Measurements from ENCODE around the gene RNF114. TPM values are rescaled to one million over a fixed set of nuclear protein-coding genes. Genes with fewer than 3 reads are reported as not detected.
A peak's percentile ranks its signal among the peaks of the same experiment; 100 is the strongest.

Gene RNF114
- total and polyA plus RNA-seq, 4 donors, result 32.1 to 70.6 (median 42.6) TPM

GRCh38 chr20:49918446-49918845, 17.8 kb upstream of the RNF114 start:
- H3K9me3 ChIP-seq (ENCODE audit: control insufficient read depth, low read length), result no peaks in the 10 kb centered on the region
- no peaks in the 10 kb centered on the region for H3K4me1 ChIP-seq (ENCODE audit: control insufficient read depth in 1 of 2, insufficient read depth in 2 of 2, low read length in 2 of 2)
- no peak for ATAC-seq (ENCODE audit: low FRiP score)
- 89 to 92% methylated on average over 3 of the region's 3 CpGs for WGBS, 2 donors
- intact Hi-C loops (cut with DNase I), result no loop called here
- H3K36me3 ChIP-seq (ENCODE audit: control insufficient read depth in 1 of 2, insufficient read depth in 2 of 2, low read length in 1 of 2), result no peaks in the 10 kb centered on the region
- H3K4me3 ChIP-seq (ENCODE audit: low read length in 2 of 2), result no peak overlapping the region
- H3K27me3 ChIP-seq (ENCODE audit: control insufficient read depth in 1 of 2, insufficient read depth in 2 of 2, low read length in 1 of 2), result no peaks in the 10 kb centered on the region
- DNase-seq, result no peak
- H3K27ac ChIP-seq (ENCODE audit: low read depth in 1 of 2, low read length in 2 of 2), result no peak overlapping the region

GRCh38 chr20:49919009-49919408, 17.2 kb upstream of the RNF114 start:
- no peaks in the 10 kb centered on the region for H3K9me3 ChIP-seq (ENCODE audit: control insufficient read depth, low read length)
- H3K27ac ChIP-seq (ENCODE audit: low read depth in 1 of 2, low read length in 2 of 2), result no peak overlapping the region
- DNase-seq (no peak), ATAC-seq (ENCODE audit: low FRiP score) (no peak)
- H3K4me1 ChIP-seq (ENCODE audit: control insufficient read depth in 1 of 2, insufficient read depth in 2 of 2, low read length in 2 of 2), result no peaks in the 10 kb centered on the region
- no peaks in the 10 kb centered on the region for H3K36me3 ChIP-seq (ENCODE audit: control insufficient read depth in 1 of 2, insufficient read depth in 2 of 2, low read length in 1 of 2)
- WGBS, 2 donors, result 60 to 71% methylated on average over 7 of the region's 7 CpGs
- intact Hi-C loops (cut with DNase I), result no loop called here
- H3K27me3 ChIP-seq (ENCODE audit: control insufficient read depth in 1 of 2, insufficient read depth in 2 of 2, low read length in 1 of 2), result no peaks in the 10 kb centered on the region
- no peak overlapping the region for H3K4me3 ChIP-seq (ENCODE audit: low read length in 2 of 2)

GRCh38 chr20:49919461-49919860, 16.7 kb upstream of the RNF114 start:
- H3K27ac ChIP-seq (ENCODE audit: low read depth in 1 of 2, low read length in 2 of 2), result no peak overlapping the region
- H3K4me3 ChIP-seq (ENCODE audit: low read length in 2 of 2), result no peak overlapping the region
- ATAC-seq (ENCODE audit: low FRiP score), result no peak
- no peaks in the 10 kb centered on the region for H3K27me3 ChIP-seq (ENCODE audit: control insufficient read depth in 1 of 2, insufficient read depth in 2 of 2, low read length in 1 of 2)
- no peaks in the 10 kb centered on the region for H3K36me3 ChIP-seq (ENCODE audit: control insufficient read depth in 1 of 2, insufficient read depth in 2 of 2, low read length in 1 of 2)
- no peaks in the 10 kb centered on the region for H3K4me1 ChIP-seq (ENCODE audit: control insufficient read depth in 1 of 2, insufficient read depth in 2 of 2, low read length in 2 of 2)
- no peaks in the 10 kb centered on the region for H3K9me3 ChIP-seq (ENCODE audit: control insufficient read depth, low read length)
- DNase-seq, result no peak
- intact Hi-C loops (cut with DNase I), result no loop called here
- WGBS, 2 donors, result 75 to 87% methylated on average over 2 of the region's 2 CpGs

- DNase-seq (no peak), ATAC-seq (ENCODE audit: low FRiP score) (no peak)
- Histone ChIP-seq H3K36me3 (ENCODE audit: control insufficient read depth in 1 of 2, insufficient read depth in 2 of 2, low read length in 1 of 2) (no peaks in the 10 kb centered on the region), H3K9me3 (ENCODE audit: control insufficient read depth, low read length) (no peaks in the 10 kb centered on the region), H3K27ac (ENCODE audit: low read depth in 1 of 2, low read length in 2 of 2) (no peak overlapping the region), H3K4me3 (ENCODE audit: low read length in 2 of 2) (no peak overlapping the region), H3K27me3 (ENCODE audit: control insufficient read depth in 1 of 2, insufficient read depth in 2 of 2, low read length in 1 of 2) (no peaks in the 10 kb centered on the region), H3K4me1 (ENCODE audit: control insufficient read depth in 1 of 2, insufficient read depth in 2 of 2, low read length in 2 of 2) (no peaks in the 10 kb centered on the region)
- WGBS, 2 donors, result 50 to 62% methylated on average over 4 of the region's 4 CpGs
- intact Hi-C loops (cut with DNase I), result loop anchor here in 1 of 2 donors (10.0 kb wide), 1 partner anchor 589 kb away; no protein-coding TSS in a partner anchor
These were observed 11.9 kb upstream of the RNF114 start for GRCh38 chr20:49924247-49924646.

GRCh38 chr20:49925901-49926454, 10.2 kb upstream of the RNF114 start:
- intact Hi-C loops (cut with DNase I), result loop anchor here in 1 of 2 donors (5.0 to 10.0 kb wide), 2 partner anchors 314 to 591 kb away; no protein-coding TSS in a partner anchor

GRCh38 chr20:49928411-49929141, 7.6 kb upstream of the RNF114 start:
- peak overlapping the region in 1 of 2 donors; percentile 43 for H3K27ac ChIP-seq (ENCODE audit: low read depth in 1 of 2, low read length in 2 of 2)
- WGBS, 2 donors, result 10 to 12% methylated on average over 15 of the region's 15 CpGs
- H3K9me3 ChIP-seq (ENCODE audit: control insufficient read depth, low read length), result no peaks in the 10 kb centered on the region
- intact Hi-C loops (cut with DNase I), result loop anchor here (2.0 to 10.0 kb wide), 3 partner anchors 316 to 594 kb away; no protein-coding TSS in a partner anchor
- no peak overlapping the region for H3K4me3 ChIP-seq (ENCODE audit: low read length in 2 of 2)
- H3K27me3 ChIP-seq (ENCODE audit: control insufficient read depth in 1 of 2, insufficient read depth in 2 of 2, low read length in 1 of 2), result no peaks in the 10 kb centered on the region
- no peaks in the 10 kb centered on the region for H3K4me1 ChIP-seq (ENCODE audit: control insufficient read depth in 1 of 2, insufficient read depth in 2 of 2, low read length in 2 of 2)
- no peaks in the 10 kb centered on the region for H3K36me3 ChIP-seq (ENCODE audit: control insufficient read depth in 1 of 2, insufficient read depth in 2 of 2, low read length in 1 of 2)
- peak; percentile 85 to 90 for DNase-seq
- peak; percentile 81 for ATAC-seq (ENCODE audit: low FRiP score)

More at GRCh38 chr20:49925901-49926454, 10.2 kb upstream of the RNF114 start:
- H3K4me1 ChIP-seq (ENCODE audit: control insufficient read depth in 1 of 2, insufficient read depth in 2 of 2, low read length in 2 of 2), result no peaks in the 10 kb centered on the region
- no peak overlapping the region for H3K4me3 ChIP-seq (ENCODE audit: low read length in 2 of 2)
- H3K27ac ChIP-seq (ENCODE audit: low read depth in 1 of 2, low read length in 2 of 2), result no peak overlapping the region
- 60 to 67% methylated on average over 2 of the region's 2 CpGs for WGBS, 2 donors
- DNase-seq (no peak), ATAC-seq (ENCODE audit: low FRiP score) (no peak)
- H3K36me3 ChIP-seq (ENCODE audit: control insufficient read depth in 1 of 2, insufficient read depth in 2 of 2, low read length in 1 of 2), result no peaks in the 10 kb centered on the region
- no peaks in the 10 kb centered on the region for H3K9me3 ChIP-seq (ENCODE audit: control insufficient read depth, low read length)
- H3K27me3 ChIP-seq (ENCODE audit: control insufficient read depth in 1 of 2, insufficient read depth in 2 of 2, low read length in 1 of 2), result no peaks in the 10 kb centered on the region

- peak in 1 of 2 donors; percentile 25 for DNase-seq
- no peaks in the 10 kb centered on the region for H3K36me3 ChIP-seq (ENCODE audit: control insufficient read depth in 1 of 2, insufficient read depth in 2 of 2, low read length in 1 of 2)
- WGBS, 2 donors, result 38 to 39% methylated on average over 4 of the region's 4 CpGs
- no peak for ATAC-seq (ENCODE audit: low FRiP score)
- H3K4me3 ChIP-seq (ENCODE audit: low read length in 2 of 2), result no peak overlapping the region
- no peaks in the 10 kb centered on the region for H3K27me3 ChIP-seq (ENCODE audit: control insufficient read depth in 1 of 2, insufficient read depth in 2 of 2, low read length in 1 of 2)
- no peaks in the 10 kb centered on the region for H3K9me3 ChIP-seq (ENCODE audit: control insufficient read depth, low read length)
- intact Hi-C loops (cut with DNase I), result loop anchor here (2.0 to 10.0 kb wide), 3 partner anchors 317 to 594 kb away; no protein-coding TSS in a partner anchor
- H3K27ac ChIP-seq (ENCODE audit: low read depth in 1 of 2, low read length in 2 of 2), result no peak overlapping the region
- H3K4me1 ChIP-seq (ENCODE audit: control insufficient read depth in 1 of 2, insufficient read depth in 2 of 2, low read length in 2 of 2), result no peaks in the 10 kb centered on the region
These were observed 7.1 kb upstream of the RNF114 start for GRCh38 chr20:49929142-49929494.

- ATAC-seq (ENCODE audit: low FRiP score) (peak; percentile 2), DNase-seq (no peak)
- Histone ChIP-seq H3K4me1 (ENCODE audit: control insufficient read depth in 1 of 2, insufficient read depth in 2 of 2, low read length in 2 of 2) (no peaks in the 10 kb centered on the region), H3K9me3 (ENCODE audit: control insufficient read depth, low read length) (no peaks in the 10 kb centered on the region), H3K4me3 (ENCODE audit: low read length in 2 of 2) (peak overlapping the region; percentile 1 to 38), H3K27ac (ENCODE audit: low read depth in 1 of 2, low read length in 2 of 2) (no peak overlapping the region), H3K36me3 (ENCODE audit: control insufficient read depth in 1 of 2, insufficient read depth in 2 of 2, low read length in 1 of 2) (no peaks in the 10 kb centered on the region), H3K27me3 (ENCODE audit: control insufficient read depth in 1 of 2, insufficient read depth in 2 of 2, low read length in 1 of 2) (no peaks in the 10 kb centered on the region)
- WGBS, 2 donors, result 25 to 30% methylated on average over 21 of the region's 21 CpGs
- intact Hi-C loops (cut with DNase I), result loop anchor here in 1 of 2 donors (10.0 kb wide), 1 partner anchor 391 kb away; no protein-coding TSS in a partner anchor
These were observed 448 bp upstream of the RNF114 start for GRCh38 chr20:49935746-49936152.
